Progenitor cell of endocrine pancreas (in vitro differentiated cells): Measurements from ENCODE around the gene ADH1B. TPM values are rescaled to one million over a fixed set of nuclear protein-coding genes. Genes with fewer than 3 reads are reported as not detected.

Source experiments
- DNase-seq: peaks from one replicate; pipeline ENCODE4 v3.0.0; 2021; ENCODE audit warnings: low spot score; ENCODE audit not compliant: unreplicated experiment
- H3K27ac Mint-ChIP-seq: 2 replicates; pipeline ENCODE4 v1.8.0; 2021; ENCODE audit warnings: mild to moderate bottlenecking, moderate library complexity, mixed read lengths
- H3K27me3 Mint-ChIP-seq: 2 replicates; pipeline ENCODE4 v1.8.0; 2021; ENCODE audit warnings: mixed read lengths
- H3K36me3 Mint-ChIP-seq: 2 replicates; pipeline ENCODE4 v1.8.0; 2022; ENCODE audit warnings: mixed read lengths; ENCODE audit not compliant: insufficient read depth
- H3K4me1 Mint-ChIP-seq: 2 replicates; pipeline ENCODE4 v1.8.0; 2021; ENCODE audit warnings: low read depth, mixed read lengths
- H3K4me3 Mint-ChIP-seq: 2 replicates; pipeline ENCODE4 v1.8.0; 2021; ENCODE audit warnings: low read depth, mild to moderate bottlenecking, moderate library complexity, mixed read lengths
- H3K9me3 Mint-ChIP-seq: 2 replicates; pipeline ENCODE4 v1.8.0; 2021; ENCODE audit warnings: low read depth, mixed read lengths
- total RNA-seq: library from RNA; stranded (reverse); gene quantifications from 2 replicates; pipeline ENCODE4 v1.2.1, GENCODE V29; 2021
- TF ChIP-seq, protein P1 (sequence below): fragments of 200-600 bp; sonication (generic); IDR thresholded peaks from one replicate; pipeline ENCODE4 v1.5.0; 2021; ENCODE audit warnings: antibody characterized with exemption, mild to moderate bottlenecking; ENCODE audit not compliant: unreplicated experiment

Gene ADH1B
- total RNA-seq, 1 donor from 2014 or later = 0.53 TPM

DNA sequence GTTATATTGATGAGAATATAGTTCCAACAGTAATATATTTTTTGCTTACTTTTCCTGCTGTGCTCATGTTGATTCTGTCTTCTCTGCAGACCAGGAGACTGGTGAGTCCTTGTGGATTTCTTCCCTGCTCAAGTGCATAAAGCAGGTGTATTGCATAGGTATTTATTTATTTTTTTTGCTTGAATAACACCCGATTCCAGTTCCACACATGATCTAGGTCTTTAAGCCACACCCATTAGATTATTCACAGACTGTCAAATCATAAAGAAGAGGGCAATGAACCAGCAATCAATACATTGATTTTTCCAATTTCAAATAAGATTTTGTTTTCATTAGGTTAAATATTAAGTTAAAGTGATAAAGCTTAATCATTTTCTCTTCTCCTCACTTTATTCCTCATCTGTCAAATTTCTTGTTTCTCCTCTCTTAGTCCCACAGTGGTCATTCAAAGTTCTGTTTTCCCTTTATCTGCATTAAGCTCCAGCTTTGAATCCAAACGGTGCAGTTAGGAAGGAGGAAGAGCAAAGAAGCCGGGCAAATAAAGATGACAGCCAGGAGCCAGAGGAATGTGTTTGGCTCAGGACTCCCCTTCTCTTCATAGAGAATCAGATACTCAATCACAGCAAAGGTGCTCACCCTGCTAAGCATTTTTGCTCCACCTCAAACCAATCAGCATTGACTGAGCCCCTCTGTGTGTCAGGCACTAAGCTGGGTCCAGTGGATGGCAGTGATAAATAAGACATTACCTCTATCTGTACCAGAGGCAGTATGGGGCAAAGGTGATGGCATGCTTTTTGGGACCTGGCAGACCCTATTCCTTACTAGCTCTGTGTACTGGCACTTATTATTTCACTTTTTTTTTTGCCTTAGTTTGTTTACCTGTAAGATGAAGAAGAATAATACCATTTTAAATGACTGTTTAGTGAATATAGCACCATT, 30.1 kb downstream of the ADH1B start, which contains the start of gene ADH1A:
Gene ADH1A, minus strand, starts transcription at position 138 of the 939 bp plus-strand sequence. Its CDS starts 71 bp downstream, at position 67.
- Mint-ChIP-seq H3K4me3 (peak within 1 kb of the TSS; percentile 45), H3K9me3 (peaks cover 16% of the 10 kb centered on the region), H3K36me3 (peaks cover 8% of the 10 kb centered on the region), H3K27ac (no peak within 1 kb of the TSS), H3K27me3 (peaks cover 19% of the 10 kb centered on the region), H3K4me1 (peaks cover 18% of the 10 kb centered on the region)
- no peak for DNase-seq
- TF ChIP-seq, protein P1, sequence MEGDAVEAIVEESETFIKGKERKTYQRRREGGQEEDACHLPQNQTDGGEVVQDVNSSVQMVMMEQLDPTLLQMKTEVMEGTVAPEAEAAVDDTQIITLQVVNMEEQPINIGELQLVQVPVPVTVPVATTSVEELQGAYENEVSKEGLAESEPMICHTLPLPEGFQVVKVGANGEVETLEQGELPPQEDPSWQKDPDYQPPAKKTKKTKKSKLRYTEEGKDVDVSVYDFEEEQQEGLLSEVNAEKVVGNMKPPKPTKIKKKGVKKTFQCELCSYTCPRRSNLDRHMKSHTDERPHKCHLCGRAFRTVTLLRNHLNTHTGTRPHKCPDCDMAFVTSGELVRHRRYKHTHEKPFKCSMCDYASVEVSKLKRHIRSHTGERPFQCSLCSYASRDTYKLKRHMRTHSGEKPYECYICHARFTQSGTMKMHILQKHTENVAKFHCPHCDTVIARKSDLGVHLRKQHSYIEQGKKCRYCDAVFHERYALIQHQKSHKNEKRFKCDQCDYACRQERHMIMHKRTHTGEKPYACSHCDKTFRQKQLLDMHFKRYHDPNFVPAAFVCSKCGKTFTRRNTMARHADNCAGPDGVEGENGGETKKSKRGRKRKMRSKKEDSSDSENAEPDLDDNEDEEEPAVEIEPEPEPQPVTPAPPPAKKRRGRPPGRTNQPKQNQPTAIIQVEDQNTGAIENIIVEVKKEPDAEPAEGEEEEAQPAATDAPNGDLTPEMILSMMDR = no peak

DNA sequence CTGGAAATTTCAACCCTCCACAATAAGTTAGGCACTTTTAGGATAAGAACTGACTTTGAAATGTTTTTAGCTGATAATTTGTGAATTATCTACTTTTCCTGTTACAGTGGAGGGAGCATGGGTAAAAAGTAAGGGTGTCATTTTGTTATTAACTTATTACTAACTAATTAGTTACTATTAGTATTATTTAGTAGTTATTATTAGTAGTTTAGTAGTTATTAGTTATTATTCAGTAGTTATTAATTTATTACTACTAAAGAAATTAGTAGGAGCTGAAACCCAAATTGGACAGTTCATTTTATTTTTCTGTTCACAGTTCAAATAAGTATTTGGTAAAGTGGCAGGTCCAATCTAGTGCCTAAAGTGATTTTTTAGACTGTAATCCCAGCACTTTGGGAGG, 35.8 kb downstream of the ADH1B start:
- no peak overlapping the region for H3K4me3 Mint-ChIP-seq
- H3K9me3 Mint-ChIP-seq = peaks cover 4% of the 10 kb centered on the region
- peaks cover 8% of the 10 kb centered on the region for H3K27me3 Mint-ChIP-seq
- TF ChIP-seq, protein P1 = no peak
- peaks cover 4% of the 10 kb centered on the region for H3K4me1 Mint-ChIP-seq
- no peak for DNase-seq
- no peaks in the 10 kb centered on the region for H3K36me3 Mint-ChIP-seq
- no peak overlapping the region for H3K27ac Mint-ChIP-seq

DNA sequence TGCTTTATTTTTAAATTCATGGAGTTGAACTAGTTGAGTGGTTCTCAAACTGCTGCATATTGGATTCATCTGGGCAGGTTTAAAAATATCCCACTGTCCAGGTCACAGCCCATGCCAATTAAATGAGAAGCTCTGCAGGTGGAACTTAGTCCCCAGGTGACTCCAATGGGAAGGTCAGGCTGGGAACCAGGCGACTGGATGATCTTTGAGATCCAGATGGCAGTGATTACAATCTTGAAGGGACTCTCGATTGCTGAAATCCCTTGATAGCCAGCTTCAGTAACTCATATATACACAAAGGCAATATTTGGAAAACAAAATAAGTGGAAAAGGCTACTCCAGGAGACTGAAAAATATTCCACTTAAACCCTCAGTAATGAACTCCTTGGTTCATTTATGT, 38.5 kb downstream of the ADH1B start:
- H3K9me3 Mint-ChIP-seq = peaks cover 4% of the 10 kb centered on the region
- TF ChIP-seq, protein P1 = no peak
- no peaks in the 10 kb centered on the region for H3K4me1 Mint-ChIP-seq
- no peaks in the 10 kb centered on the region for H3K36me3 Mint-ChIP-seq
- H3K27me3 Mint-ChIP-seq = peaks cover 8% of the 10 kb centered on the region
- DNase-seq = no peak
- H3K27ac Mint-ChIP-seq = no peak overlapping the region
- H3K4me3 Mint-ChIP-seq = no peak overlapping the region

DNA sequence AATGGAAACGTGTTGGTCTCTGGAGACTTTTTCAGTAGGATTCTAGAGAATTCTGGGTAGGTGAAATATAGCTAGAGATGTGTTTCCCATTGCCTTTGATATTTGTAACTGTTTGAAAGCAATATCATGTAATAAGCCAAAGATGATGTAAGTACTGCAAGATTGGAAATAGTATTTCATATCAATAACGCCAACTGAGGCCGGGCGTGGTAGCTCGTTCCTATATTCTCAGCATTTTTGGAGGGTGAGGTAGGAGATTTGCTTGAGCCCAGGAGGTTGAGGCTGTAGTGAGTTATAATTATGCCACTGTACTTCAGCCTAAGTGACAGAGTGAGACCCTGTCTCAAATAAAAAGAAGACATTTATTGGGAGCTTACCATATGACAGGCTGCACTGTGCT, 39.9 kb downstream of the ADH1B start:
- TF ChIP-seq, protein P1 = no peak
- Mint-ChIP-seq H3K4me3 (no peak overlapping the region), H3K4me1 (no peaks in the 10 kb centered on the region), H3K27me3 (peaks cover 8% of the 10 kb centered on the region), H3K36me3 (no peaks in the 10 kb centered on the region), H3K27ac (no peak overlapping the region), H3K9me3 (peaks cover under 1% of the 10 kb centered on the region)
- DNase-seq = no peak

DNA sequence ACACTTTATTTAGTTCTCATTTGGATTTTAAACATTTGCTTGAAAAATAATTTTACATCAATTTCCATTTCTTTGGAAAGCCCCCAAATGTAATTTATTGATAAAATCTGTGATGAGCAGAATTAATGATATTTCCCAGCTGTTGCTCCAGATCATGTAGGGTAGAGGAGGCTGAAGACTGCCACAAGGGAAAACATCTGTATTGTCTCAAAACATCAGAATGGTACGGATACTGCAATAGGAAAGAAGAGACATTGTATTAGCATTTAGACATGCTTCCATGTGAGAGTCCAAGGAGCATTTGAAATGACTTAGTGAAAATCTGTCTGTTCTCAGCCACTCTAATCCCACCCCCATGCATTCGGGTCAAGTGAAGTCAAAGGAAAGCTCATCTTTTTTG, 44.8 kb downstream of the ADH1B start:
- Mint-ChIP-seq H3K4me1 (no peaks in the 10 kb centered on the region), H3K9me3 (peaks cover 2% of the 10 kb centered on the region), H3K4me3 (no peak overlapping the region), H3K27me3 (peaks cover 4% of the 10 kb centered on the region), H3K36me3 (no peaks in the 10 kb centered on the region), H3K27ac (no peak overlapping the region)
- TF ChIP-seq, protein P1 = no peak
- DNase-seq = no peak
